Measurements from ENCODE around the gene ARHGDIG.
"Not testable (repeated sequence)": the region's sequence is repeated elsewhere in the genome, so short reads cannot be mapped to it uniquely, and the experiment has no call there.

The ARHGDIG gene

DNA sequence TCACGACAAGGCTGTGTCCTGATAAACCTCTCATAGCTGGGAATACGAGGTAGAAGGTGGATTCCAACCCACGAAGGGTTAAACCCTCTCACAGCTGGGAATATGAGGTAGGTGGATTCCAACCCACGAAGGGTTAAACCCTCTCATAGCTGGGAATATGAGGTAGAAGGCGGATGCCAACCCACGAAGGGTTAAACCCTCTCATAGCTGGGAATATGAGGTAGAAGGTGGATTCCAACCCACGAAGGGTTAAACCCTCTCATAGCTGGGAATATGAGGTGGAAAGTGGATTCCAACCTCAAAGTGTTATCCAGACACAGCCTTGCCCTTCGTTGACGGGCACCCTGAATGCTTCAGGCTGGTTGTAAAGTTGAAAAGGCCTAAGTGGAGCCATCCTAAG is 41.1 kb downstream of the ARHGDIG start:
- no peak overlapping the region for H3K4me3 ChIP-seq (ENCODE audit: low read depth, low read length)
- DNase-seq (ENCODE audit: low read depth, low spot score), result no peak
- POLR2A ChIA-PET, result no interaction called here
- CTCF ChIA-PET, result no interaction called here
- TF ChIP-seq, protein P1, sequence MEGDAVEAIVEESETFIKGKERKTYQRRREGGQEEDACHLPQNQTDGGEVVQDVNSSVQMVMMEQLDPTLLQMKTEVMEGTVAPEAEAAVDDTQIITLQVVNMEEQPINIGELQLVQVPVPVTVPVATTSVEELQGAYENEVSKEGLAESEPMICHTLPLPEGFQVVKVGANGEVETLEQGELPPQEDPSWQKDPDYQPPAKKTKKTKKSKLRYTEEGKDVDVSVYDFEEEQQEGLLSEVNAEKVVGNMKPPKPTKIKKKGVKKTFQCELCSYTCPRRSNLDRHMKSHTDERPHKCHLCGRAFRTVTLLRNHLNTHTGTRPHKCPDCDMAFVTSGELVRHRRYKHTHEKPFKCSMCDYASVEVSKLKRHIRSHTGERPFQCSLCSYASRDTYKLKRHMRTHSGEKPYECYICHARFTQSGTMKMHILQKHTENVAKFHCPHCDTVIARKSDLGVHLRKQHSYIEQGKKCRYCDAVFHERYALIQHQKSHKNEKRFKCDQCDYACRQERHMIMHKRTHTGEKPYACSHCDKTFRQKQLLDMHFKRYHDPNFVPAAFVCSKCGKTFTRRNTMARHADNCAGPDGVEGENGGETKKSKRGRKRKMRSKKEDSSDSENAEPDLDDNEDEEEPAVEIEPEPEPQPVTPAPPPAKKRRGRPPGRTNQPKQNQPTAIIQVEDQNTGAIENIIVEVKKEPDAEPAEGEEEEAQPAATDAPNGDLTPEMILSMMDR (IDR thresholded peaks at IDR 0.05; ENCODE audit: insufficient read depth, low read length, missing control alignments), result no peak

DNA sequence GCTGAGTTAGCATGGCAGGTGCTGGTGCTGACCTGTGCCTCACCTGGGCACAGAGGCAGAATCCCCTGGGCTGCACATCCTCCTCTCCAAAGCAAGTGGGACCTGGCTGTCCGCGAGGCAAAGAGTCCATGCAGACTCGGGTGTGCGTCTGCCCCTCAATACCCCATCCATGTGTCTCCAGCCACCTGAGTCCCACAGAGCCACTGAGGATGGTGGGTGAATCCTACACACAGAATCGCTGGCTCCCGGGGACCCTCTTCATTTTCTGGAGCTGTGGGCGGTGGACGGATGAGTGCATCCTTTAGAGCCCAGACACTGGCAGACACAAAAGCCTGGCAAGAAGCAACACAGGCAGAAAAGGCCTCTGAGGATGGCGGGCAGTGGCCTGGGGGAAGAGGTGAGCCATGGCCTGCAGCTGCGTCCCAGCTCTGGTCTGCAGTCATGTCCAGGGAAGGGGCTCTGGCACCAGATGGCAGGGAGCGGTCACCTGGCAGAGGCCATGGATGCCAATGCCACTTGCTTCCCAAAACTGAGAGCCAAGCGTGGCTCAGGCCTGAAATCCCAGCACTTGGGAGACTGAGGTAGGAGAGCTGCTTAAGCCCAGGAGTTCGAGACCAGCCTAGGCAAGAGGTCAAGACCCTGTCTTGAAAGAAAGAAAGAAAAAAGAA is 42.2 kb downstream of the ARHGDIG start:
- TF ChIP-seq, protein P1 (IDR thresholded peaks at IDR 0.05; ENCODE audit: insufficient read depth, low read length, missing control alignments), result no peak
- DNase-seq (ENCODE audit: low read depth, low spot score), result no peak
- POLR2A ChIA-PET, result no interaction called here
- H3K4me3 ChIP-seq (ENCODE audit: low read depth, low read length), result no peak overlapping the region
- CTCF ChIA-PET, result interaction anchor here (1.3 kb wide), 1 partner anchor 9 kb away, joined by 3 read pairs; no protein-coding TSS in a partner anchor

DNA sequence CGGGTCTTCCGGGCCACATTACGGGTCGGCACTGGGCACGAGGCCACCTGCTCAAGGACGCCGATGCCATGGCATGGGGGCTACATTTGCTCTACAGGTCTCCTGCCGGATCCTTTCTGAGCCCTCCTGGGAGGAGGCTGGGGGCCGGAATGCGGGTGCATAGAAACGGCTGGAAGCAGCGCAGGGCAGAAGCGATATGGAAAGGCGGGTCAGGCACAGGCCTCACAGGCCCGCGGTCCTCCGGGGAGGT is 43.7 kb downstream of the ARHGDIG start:
- DNase-seq (ENCODE audit: low read depth, low spot score), result no peak
- TF ChIP-seq, protein P1 (IDR thresholded peaks at IDR 0.05; ENCODE audit: insufficient read depth, low read length, missing control alignments), result no peak
- POLR2A ChIA-PET, result no interaction called here
- CTCF ChIA-PET, result no interaction called here
- no peak overlapping the region for H3K4me3 ChIP-seq (ENCODE audit: low read depth, low read length)

DNA sequence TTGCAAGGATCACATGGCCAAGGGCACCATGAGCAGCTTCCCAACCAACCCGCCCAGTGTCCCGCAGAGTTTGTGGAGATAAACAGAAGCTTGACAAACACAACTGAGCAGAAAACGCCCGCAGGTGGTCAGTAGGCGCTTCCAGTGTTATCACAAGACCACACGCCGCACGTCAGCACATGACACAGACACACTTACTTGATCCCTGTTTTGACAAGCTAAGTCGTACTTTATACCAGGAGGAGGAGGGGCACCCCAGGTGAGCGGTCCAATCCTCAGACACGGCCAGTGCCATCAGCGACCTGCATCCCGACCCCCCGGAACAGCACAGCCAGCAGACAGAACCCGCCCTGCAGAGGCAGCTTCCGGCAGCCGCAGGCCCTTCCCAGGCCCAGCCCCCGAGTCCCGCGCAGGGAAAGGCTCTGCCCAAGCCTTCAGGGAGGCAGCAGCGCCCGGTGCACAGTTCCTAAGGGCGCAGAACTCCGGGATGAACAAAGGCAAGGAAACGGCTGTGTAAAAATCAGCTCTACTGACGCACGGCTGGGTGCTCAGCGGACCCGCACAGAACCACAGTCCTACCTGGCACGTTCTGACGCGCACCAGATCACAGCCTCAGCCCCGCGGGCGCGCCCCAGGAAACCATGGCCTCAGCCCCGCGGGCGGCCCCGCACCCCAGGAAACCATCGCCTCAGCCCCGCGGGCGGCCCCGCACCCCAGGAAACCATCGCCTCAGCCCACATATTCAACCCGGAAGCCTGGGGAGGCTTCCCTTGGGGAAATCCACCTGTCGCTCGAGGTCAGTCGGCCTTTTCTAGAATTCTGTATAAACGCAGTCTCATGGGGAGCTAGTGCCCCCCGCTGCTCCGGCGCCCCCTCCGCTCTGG is 44.3 kb downstream of the ARHGDIG start:
- DNase-seq (ENCODE audit: low read depth, low spot score), result no peak
- ChIA-PET POLR2A (no interaction called here), CTCF (no interaction called here)
- no peak overlapping the region for H3K4me3 ChIP-seq (ENCODE audit: low read depth, low read length)
- TF ChIP-seq, protein P1 (IDR thresholded peaks at IDR 0.05; ENCODE audit: insufficient read depth, low read length, missing control alignments), result no peak

DNA sequence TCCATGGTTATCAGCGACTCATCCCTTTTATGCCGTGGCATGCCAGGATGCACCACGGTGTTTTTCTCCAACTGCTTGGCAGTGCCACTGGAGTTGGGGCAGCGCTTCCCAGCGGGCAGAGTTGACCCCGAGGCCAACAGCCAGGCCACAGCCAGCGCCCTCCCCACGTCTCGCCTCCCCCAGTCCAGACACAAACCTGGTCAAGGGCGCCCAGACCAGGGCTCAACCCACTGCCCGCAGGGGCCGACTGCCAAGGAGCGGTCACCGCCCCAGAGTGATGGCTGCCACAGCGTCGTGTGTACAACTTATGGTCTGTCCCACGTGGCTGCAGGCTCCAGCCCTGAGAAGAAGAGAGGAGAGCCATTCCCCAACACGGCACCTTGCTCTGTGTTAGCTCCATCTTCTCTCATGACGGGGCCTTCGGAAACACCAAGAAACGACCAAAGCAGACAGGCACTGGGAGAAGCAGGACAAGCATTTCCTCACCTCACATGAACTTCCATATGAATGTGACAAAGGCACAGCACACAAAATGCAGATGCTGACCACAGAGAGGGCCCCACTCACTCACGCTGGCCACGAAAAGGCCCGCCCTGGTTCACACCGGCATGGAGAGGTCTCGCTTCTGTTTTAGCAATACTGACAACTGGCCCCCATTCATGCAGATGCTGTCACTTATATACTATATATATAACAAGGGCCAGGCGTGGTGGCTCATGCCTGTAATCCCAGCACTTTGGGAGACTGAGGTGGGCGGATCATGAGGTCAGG is 45.2 kb downstream of the ARHGDIG start:
- POLR2A ChIA-PET, result no interaction called here
- CTCF ChIA-PET, result no interaction called here
- TF ChIP-seq, protein P1 (IDR thresholded peaks at IDR 0.05; ENCODE audit: insufficient read depth, low read length, missing control alignments), result no peak
- no peak overlapping the region for H3K4me3 ChIP-seq (ENCODE audit: low read depth, low read length)
- DNase-seq (ENCODE audit: low read depth, low spot score), result no peak

DNA sequence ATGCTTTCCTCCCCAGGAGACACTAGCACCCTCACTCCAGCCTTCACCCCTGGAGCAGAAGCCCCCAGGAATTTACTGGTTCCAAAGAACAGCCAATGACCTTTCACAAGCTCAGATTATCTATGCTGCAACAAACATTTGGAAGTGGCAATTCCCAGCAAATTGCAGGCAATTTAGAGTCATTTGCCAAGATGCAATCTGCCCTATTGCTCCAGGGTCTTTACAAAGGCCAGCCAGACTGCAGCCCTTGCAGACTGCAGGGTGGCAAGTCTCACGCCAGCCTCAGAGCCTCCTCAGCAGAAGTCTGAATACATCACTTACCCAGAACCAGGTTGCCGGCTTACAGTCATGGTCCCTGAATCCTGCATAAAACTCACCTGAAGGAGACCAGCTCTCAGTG is 50.4 kb downstream of the ARHGDIG start:
- ChIA-PET POLR2A (no interaction called here), CTCF (interaction anchor here (1.0 to 1.5 kb wide), 2 partner anchors 8 to 21 kb away, joined by 3 read pairs; no protein-coding TSS in a partner anchor)

DNA sequence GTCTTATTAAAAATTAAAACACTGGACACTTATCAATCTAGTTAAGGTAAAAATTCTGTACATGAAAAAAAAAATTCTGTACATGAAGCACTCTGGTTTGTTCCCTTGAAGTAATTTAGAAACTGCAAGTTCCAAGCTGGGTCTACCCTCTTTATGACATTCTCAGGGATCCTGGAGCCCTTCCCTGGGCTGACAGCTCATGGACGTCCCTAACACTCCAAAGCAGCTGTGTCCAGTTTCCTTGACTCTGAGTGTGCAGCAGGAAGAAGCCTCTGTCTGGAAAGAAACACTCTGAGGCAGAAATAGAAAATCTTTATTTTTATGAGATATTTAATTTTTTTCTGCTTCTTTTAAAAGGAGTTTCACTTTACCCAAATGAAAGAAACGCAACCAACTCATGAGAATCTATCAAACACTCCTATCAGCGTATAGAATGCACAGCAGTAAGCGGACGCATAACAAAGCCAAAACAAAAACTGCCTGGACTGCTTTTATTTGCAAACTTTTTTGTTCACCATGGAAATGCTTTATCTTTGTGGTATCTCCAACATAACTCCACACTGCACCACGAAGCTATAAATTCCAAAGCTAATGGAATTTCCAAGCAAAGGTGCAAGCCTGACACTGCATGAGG is 50.9 kb downstream of the ARHGDIG start:
- POLR2A ChIA-PET; DNase-seq (ENCODE audit: low read depth, low spot score); H3K4me3 ChIP-seq (ENCODE audit: low read depth, low read length): not testable (repeated sequence)
- CTCF ChIA-PET, result interaction anchor here (1.0 to 1.5 kb wide), 2 partner anchors 8 to 21 kb away, joined by 3 read pairs; no protein-coding TSS in a partner anchor

More for the DNA sequence above, 50.4 kb downstream of the ARHGDIG start:
- TF ChIP-seq, protein P1 (IDR thresholded peaks at IDR 0.05; ENCODE audit: insufficient read depth, low read length, missing control alignments), result no peak
- H3K4me3 ChIP-seq (ENCODE audit: low read depth, low read length), result no peak overlapping the region
- DNase-seq (ENCODE audit: low read depth, low spot score), result no peak

All from AG04449 (cell line).